C4-2B (cell line): ENCODE measurements around the gene KRTAP21-1.

Source experiments
- ZFX ChIP-seq: fragments of 450-650 bp; IDR thresholded peaks from 2 replicates; pipeline ENCODE4 v1.6.1; 2017
- TF ChIP-seq, protein P1 (sequence below): fragments of 450-650 bp; conservative IDR thresholded peaks from 2 replicates; pipeline ENCODE4 v1.5.1; 2017; ENCODE audit warnings: mild to moderate bottlenecking

DNA sequence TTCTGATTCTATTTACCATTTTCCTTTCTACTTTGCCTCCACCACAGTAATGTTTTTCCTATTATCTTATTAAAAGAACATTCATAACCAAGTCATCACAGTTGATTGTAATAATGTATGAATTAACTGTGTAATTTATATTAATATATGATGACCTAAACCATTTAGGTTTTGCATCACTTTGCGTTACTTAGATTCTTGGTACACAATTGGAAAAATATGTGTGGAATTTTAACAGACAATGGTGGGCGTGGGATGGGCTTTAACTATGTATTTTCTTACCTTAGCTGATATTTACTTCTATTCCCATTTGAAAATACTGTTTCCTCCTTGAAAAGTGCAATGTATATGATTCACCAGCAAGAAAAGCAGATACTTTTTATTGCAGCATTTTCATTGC is 40.3 kb downstream of the KRTAP21-1 start:
- TF ChIP-seq, protein P1, sequence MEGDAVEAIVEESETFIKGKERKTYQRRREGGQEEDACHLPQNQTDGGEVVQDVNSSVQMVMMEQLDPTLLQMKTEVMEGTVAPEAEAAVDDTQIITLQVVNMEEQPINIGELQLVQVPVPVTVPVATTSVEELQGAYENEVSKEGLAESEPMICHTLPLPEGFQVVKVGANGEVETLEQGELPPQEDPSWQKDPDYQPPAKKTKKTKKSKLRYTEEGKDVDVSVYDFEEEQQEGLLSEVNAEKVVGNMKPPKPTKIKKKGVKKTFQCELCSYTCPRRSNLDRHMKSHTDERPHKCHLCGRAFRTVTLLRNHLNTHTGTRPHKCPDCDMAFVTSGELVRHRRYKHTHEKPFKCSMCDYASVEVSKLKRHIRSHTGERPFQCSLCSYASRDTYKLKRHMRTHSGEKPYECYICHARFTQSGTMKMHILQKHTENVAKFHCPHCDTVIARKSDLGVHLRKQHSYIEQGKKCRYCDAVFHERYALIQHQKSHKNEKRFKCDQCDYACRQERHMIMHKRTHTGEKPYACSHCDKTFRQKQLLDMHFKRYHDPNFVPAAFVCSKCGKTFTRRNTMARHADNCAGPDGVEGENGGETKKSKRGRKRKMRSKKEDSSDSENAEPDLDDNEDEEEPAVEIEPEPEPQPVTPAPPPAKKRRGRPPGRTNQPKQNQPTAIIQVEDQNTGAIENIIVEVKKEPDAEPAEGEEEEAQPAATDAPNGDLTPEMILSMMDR, result no peak
- no peak for TF ChIP-seq ZFX
